GM21381 (cell line): Measurements from ENCODE around the gene CACNG7.

ENCODE experiments used
- ATAC-seq: cut with Tn5 transposase; IDR thresholded peaks from one replicate; pipeline ENCODE4 v1.9.1; 2021; ENCODE audit warnings: mild to moderate bottlenecking, moderate library complexity; ENCODE audit not compliant: unreplicated experiment

Gene CACNG7

DNA sequence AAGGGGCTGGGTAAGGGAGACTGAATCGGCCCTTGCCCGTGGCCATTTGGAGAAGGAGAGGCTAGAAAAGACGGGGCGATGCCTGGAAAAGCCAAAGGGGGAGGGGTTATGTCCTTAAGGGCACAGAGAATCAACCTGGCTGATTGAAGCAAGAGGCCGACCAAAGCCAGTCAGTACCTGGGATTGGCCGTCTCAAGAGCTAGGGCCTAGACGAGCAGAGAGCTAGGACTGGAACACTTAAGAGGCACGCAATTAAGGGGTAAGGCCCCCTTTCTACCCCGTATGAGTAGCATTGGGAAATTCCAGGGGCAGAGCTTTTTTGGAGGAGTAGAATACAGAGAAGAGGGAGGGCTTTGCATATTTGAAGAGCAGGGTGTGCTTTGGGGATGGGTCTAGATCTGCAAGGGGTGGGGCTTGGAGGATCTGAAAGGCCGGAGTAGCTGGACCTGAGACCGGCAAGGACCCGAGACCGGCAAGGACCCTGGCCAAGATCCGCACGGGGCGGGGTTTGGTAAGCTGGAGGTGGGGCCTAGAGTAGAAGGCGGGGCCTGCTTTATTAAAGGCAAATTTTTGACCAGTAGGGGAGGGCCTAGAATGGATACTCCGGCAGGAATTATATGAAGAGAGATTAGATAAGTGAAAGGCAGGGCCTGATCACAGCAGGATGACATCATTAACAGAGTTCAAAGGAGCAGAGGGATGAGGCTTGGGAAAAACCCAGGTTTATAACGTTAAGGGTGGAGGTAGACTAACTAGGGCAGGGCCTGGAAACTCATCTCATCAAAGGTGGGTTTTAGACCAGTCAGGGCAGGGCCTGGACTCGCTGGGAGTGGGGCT, 71.7 kb downstream of the CACNG7 start:
- ATAC-seq, result no peak

DNA sequence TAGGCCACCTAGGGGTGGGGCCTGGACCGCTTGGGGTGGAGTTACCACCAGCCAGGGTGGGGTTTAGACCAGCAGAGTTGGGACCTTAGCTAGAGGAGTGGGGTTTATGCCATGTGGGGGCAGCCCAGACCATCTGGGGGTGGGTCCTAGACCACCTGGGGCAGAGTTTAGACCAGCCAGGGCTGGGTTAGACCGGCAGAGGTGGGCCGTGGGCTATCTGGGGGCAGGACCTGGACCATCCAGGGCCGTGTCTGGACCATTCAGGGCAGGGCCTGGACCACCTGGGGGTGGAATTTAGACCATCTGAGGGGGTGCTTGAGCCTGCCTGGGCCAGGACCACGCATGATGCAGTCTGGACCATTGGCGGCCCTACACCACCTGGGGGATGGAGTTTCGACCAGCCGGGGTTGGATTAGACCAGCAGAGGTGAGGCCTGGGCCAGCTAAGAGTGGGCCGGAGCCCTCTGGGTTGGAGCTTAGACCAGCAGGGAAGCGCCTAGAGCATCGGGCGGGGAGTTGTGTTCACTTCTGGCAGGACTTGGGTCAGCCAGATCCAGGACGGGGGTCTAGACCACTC, 72.4 kb downstream of the CACNG7 start:
- no peak for ATAC-seq

DNA sequence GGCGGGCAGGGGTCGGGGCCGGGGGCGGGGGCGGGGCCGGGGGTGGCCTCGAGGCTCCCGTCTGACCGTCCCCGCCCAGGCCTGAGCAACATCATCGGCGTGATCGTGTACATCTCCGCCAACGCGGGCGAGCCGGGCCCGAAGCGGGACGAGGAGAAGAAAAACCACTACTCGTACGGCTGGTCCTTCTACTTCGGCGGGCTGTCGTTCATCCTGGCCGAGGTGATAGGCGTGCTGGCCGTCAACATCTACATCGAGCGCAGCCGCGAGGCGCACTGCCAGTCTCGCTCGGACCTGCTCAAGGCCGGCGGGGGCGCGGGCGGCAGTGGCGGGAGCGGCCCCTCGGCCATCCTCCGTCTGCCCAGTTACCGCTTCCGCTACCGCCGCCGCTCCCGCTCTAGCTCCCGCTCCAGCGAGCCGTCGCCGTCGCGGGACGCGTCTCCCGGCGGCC, 72.9 kb downstream of the CACNG7 start:
- no peak for ATAC-seq

DNA sequence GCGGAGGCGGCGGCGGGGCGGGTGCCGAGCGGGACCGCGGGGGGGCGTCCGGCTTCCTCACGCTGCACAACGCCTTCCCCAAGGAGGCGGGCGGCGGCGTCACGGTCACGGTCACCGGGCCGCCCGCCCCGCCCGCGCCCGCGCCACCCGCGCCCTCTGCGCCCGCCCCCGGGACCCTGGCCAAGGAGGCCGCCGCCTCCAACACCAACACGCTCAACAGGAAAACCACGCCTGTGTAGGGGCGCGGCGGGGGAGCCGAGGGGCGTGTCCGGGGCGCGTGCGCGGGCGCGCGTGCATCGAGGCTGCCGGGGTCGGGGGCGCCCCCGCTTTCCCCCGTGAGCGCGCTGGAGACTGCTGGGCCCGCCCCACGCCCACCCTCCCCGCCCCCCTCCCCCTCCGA, 73.5 kb downstream of the CACNG7 start:
- ATAC-seq, result no peak

DNA sequence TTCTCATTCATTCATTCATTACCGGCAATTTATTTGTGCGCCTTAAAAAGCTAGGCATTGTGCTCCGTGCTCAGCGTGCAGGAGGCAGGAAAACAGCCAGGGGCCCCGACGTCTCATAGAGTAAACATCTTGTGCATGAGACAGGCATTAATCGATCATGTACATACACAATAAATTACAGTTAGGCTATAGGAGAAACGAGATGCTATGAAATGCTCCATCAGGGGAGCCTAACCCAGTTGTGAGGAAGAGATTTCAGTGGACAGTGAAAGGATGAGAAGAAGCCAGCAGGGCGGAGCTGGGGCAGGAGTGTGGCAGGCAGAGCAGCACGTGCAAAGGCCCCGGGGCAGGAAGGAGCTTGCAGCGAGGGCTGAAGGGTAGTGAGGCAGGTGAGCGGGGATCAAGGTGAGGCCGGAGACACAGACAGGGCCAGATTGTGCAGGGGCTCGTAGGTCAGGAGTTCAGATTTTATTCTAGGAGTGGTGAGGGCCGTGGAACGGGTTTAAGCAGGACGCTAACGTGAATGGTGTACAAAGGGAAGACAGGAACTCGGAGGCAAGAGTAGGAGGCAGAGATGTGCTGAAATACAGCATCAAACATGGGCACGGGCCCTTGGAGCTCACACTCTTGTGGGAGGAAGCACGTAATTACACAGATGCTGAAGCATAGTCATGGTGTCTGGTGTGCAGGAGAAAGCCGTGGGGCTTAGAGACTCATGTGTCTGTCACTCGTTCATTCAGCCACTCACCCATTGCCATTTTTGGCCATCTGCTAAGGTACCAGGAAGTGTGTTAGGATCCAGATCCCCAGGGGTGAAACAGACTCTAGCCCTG, 74.6 kb downstream of the CACNG7 start:
- ATAC-seq, result no peak

DNA sequence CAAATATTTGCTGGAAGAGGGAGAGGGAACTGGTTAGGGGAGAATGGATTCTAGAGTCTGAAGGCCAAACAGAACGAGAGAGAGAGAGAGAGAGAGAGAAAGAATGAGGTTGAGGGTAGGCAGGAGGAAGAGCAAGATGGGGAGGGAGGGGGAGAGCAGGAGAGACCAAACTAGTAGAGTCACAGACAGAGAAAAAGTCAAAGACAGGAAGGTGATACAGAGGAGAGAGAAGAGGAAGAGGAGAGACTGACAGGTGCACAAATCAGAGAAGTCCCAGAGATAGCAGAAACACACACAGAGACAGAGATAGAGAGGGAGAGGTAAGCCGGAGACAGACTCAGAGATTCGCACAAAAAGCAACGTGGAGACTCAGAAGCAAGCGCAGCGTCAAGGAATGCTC, 76.8 kb downstream of the CACNG7 start:
- no peak for ATAC-seq

DNA sequence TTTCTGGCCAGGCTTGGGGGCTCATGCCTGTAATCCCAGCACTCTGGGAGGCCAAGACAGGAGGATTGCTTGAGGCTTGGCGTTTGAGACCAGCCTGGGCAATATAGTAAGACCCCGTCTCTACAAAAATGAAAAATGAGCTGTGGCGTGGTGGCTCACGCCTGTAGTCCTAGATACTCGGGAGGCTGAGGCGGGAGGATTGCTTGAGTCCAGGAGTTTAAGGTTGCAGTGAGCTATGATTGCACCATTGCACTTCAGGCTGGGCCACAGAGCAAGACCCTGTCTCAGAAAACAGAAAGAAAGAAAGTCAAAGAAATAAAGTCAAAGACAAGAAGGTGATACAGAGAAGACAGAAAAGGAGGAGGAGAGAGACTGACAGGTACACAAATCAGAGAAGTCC, 79.9 kb downstream of the CACNG7 start:
- no peak for ATAC-seq

DNA sequence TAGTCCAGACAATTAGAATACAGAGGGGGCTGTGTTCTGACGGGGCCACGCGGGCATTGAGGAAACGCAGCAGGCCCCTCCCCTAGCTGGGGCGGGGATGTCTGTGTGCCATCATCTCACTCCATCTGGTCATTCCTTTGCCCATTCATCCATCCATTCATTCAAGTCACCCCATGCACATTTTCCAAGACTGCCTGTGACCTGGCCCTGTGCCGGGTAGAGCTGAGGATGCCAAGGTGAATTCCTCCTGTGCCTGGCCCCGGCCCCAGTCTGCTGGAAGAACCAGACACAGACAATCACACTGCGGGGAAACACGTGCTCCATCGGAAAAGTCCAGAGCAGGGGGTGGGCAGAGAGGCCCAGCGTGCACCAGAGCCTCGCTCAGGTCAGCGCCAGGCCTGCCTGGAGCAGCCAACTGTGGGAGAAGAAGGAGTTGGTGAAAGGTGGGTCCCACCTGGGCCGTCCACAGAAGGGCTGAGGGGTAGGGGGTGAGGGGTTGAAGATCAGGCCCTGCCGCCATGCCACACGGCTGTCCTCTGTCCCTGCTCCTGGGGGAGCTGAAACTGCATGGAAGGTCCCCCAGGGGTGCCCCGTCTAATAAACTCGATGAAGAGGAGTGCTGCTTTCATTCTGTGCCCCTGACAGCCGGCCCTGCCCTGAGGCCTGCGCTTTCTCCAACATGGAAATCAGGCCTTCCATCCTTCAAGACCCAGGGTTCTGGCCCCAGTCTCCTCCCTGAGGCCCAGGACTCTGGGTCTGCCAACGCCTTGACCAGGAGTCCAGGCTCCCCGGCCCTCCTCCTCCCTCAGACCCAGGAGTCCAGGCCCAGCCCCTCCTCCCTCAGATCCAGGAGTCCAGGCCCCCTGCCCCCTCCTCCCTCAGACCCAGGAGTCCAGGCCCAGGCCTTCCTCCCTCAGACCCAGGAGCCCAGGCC, 80.8 kb downstream of the CACNG7 start:
- no peak for ATAC-seq

DNA sequence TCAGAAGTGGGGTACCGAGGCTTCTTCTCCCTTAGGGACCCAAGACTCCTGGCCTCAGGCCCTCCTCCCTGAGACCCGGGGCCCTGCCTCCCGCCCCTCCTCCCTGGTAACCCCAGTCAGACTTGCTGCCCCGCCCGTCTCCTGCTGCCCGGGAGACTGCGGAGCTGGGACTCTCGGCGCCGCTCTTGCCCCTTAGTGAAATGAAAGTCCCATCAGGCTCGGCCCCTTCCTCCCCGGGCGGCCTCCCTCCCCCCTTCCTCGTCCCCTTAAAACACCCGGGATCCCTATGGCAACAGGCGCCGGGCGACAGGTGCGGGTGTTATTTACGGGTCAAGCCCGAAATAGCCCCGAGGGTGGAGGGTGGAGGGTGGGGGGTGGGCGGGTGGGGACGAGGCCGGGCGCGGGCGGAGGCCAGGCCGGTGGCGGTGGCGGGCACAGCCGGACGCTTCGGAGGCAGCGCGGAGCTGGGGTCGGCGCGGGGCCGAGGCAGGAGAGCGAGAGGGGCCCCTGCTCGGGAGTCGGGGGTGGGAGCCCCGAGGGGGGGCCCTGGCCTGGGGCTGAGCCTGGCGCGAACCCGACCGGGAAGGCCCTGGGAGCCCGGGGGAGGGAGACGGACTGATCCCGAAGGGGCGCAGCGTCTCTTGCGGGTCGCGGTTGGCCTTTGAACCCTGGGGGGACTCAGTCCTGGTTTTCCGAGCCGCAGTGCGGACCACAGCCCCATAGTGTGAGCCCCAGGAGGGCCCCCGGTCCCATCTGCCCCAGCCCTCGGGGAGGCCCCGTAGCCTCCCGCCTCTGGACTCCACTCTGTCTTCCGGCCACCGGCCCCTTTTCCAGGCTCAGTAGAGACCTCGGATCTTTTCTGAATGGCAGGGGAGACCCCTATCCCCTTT, 82.4 kb downstream of the CACNG7 start, which contains the start of gene CACNG6:
TSS of gene CACNG6 (plus strand) at position 414 of the 890 bp plus-strand sequence. CDS start 1,241 bp downstream, outside the sequence.
- no peak for ATAC-seq

DNA sequence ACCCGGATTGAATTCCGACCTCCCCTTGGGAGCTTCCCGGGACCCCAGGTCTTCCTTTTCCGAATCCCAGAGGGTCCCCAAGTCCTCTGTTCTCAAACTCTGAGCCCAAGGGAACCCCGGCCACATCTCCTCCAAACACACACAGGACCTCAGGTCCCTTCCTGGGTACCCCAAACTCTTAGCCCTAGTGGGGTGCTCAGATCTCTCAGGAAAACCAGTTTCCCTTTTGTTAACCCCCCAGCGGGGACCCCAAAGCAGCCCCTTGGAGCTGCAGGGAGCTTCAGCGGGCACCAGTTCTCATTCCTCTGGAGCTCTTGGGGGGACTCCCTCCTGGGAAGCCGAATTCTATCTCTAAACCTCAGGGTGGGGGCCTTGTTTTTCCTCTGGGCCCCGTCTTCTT, 83.1 kb downstream of the CACNG7 start:
- no peak for ATAC-seq

DNA sequence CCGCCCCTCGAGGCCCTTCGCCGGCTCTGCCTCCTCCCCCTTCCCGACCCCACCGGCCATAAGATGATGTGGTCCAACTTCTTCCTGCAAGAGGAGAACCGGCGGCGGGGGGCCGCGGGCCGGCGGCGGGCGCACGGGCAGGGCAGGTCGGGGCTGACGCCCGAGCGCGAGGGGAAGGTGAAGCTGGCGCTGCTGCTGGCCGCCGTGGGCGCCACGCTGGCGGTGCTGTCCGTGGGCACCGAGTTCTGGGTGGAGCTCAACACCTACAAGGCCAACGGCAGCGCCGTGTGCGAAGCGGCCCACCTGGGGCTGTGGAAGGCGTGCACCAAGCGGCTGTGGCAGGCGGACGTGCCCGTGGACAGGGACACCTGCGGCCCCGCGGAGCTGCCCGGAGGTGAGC, 83.7 kb downstream of the CACNG7 start:
- no peak for ATAC-seq

DNA sequence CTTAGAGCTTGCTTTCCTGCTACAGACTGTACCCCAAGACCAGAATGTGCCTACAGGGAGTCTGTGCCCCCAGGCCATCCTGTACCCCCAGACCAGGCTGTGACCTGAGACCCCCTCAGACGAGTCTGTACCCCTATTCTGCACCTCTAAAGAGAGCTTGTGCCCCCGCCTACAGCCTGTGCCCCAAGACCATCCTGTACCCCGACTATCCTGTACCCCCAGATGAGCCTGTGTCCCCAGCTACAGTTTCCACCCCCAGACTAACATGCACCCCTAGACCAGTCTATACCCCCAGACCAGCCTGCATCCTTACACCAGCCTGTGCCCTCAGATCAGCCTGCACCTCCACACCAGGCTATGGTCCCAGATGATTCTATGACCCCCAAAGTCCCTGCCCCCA, 84.4 kb downstream of the CACNG7 start:
- no peak for ATAC-seq
